Measurements from ENCODE around the gene INCA1. TPM values are rescaled to one million over a fixed set of nuclear protein-coding genes. Genes with fewer than 3 reads are reported as not detected.

Gene INCA1
- total and polyA plus RNA-seq, 3 experiments from 2014 or later, result 0.18 to 0.58 (median 0.37) TPM

DNA sequence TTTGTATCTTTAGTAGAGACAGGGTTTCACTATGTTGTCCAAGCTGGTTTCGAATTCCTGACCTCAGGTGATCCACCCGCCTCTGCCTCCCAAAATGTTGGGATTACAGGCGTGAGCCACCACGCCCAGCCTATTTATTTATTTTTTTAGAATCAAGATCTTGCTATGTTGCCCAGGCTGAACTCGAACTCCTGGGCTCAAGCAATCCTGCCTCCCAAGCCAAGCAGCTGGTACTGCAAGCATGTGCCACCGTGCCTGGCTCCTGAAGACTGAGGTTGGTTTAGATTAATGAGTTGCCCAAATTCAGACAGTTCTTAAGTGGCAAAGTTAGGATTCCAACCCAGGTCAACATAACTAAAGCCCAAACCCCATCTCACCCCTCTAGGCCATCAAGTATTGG, 30.0 kb upstream of the INCA1 start:
- peaks cover 11 to 26% (median 20%) of the 10 kb centered on the region in 3 donors for H3K4me1 Mint-ChIP-seq
- no peak for DNase-seq
- no peak overlapping the region for H3K27ac Mint-ChIP-seq
- POLR2A ChIA-PET, result interaction anchor here (0.6 kb wide), 1 partner anchor 32 kb away, joined by 9 read pairs; no protein-coding TSS in a partner anchor
- Histone ChIP-seq H3K27me3 (ENCODE audit: insufficient read depth, low read length, poor library complexity, severe bottlenecking) (no peaks in the 10 kb centered on the region), H3K36me3 (ENCODE audit: insufficient read depth, low read length) (no peaks in the 10 kb centered on the region), H3K27ac (ENCODE audit: low read depth, low read length) (no peak overlapping the region), H3K9me3 (ENCODE audit: low read length) (no peaks in the 10 kb centered on the region), H3K4me1 (ENCODE audit: insufficient read depth, low read length) (peaks cover 17% of the 10 kb centered on the region), H3K4me3 (ENCODE audit: low read length) (no peak overlapping the region)
- H3K36me3 Mint-ChIP-seq, result peaks cover 0 to 19% (median 6%) of the 10 kb centered on the region in 3 donors
- H3K27me3 Mint-ChIP-seq, result peaks cover 0 to 1% of the 10 kb centered on the region in 2 donors
- CTCF ChIA-PET, result interaction anchor here (1.1 to 7.1 kb wide), 2 partner anchors 22 to 36 kb away, joined by 3 to 125 read pairs; no protein-coding TSS in a partner anchor
- H3K4me3 Mint-ChIP-seq, result no peak overlapping the region
- H3K9me3 Mint-ChIP-seq, result no peaks in the 10 kb centered on the region

DNA sequence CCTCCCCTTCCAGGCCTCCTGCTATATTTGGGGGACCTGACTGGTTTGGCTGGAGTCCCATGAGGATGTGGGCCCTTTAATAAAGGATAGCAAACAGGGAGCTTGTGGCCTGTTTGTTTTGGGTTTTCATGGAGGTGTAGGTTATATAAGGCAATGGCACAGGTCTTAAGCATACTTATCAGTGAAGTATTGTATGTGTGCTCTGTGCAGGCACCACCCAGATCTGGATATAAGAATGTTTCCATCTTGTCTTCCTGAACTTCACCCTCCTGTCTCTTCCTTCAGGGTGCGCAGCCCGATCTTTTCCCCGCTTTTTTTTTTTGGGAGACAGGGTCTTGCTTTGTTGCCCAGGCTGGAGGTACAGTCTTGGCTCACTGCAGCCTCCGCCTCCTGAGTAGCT, 27.3 kb upstream of the INCA1 start:
- Histone ChIP-seq H3K27me3 (ENCODE audit: insufficient read depth, low read length, poor library complexity, severe bottlenecking) (no peaks in the 10 kb centered on the region), H3K9me3 (ENCODE audit: low read length) (no peaks in the 10 kb centered on the region), H3K4me3 (ENCODE audit: low read length) (no peak overlapping the region), H3K4me1 (ENCODE audit: insufficient read depth, low read length) (no peaks in the 10 kb centered on the region), H3K27ac (ENCODE audit: low read depth, low read length) (no peak overlapping the region), H3K36me3 (ENCODE audit: insufficient read depth, low read length) (peaks cover 6% of the 10 kb centered on the region)
- Mint-ChIP-seq H3K27ac (no peak overlapping the region), H3K4me3 (no peak overlapping the region), H3K4me1 (peaks cover 0 to 4% (median 0%) of the 10 kb centered on the region in 3 donors), H3K36me3 (peaks cover 0 to 40% (median 11%) of the 10 kb centered on the region in 3 donors), H3K27me3 (peaks cover 0 to 1% of the 10 kb centered on the region in 2 donors), H3K9me3 (no peaks in the 10 kb centered on the region)
- CTCF ChIA-PET, result no interaction called here
- DNase-seq, result no peak
- POLR2A ChIA-PET, result interaction anchor here (0.7 kb wide), 1 partner anchor 51 kb away, joined by 5 read pairs; no protein-coding TSS in a partner anchor

DNA sequence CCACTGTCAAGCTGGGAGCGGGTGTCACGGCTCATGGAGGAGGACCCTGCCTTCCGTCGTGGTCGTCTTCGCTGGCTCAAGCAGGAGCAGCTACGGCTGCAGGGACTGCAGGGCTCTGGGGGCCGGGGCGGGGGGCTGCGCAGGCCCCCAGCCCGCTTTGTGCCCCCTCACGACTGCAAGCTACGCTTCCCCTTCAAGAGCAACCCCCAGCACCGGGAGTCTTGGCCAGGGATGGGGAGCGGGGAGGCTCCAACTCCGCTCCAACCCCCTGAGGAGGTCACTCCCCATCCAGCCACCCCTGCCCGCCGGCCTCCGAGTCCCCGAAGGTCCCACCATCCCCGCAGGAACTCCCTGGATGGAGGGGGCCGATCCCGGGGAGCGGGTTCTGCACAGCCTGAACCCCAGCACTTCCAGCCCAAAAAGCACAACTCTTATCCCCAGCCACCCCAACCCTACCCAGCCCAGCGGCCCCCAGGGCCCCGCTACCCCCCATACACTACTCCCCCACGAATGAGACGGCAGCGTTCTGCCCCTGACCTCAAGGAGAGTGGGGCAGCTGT, 26.3 kb upstream of the INCA1 start:
- peaks cover 6% of the 10 kb centered on the region for H3K36me3 ChIP-seq (ENCODE audit: insufficient read depth, low read length)
- Mint-ChIP-seq H3K36me3 (peaks cover 0 to 48% (median 13%) of the 10 kb centered on the region in 3 donors), H3K4me3 (no peak overlapping the region), H3K27ac (no peak overlapping the region), H3K4me1 (peaks cover 0 to 8% (median 0%) of the 10 kb centered on the region in 3 donors), H3K27me3 (peaks cover 0 to 1% of the 10 kb centered on the region in 2 donors), H3K9me3 (no peaks in the 10 kb centered on the region)
- H3K4me1 ChIP-seq (ENCODE audit: insufficient read depth, low read length), result no peaks in the 10 kb centered on the region
- no peak overlapping the region for H3K4me3 ChIP-seq (ENCODE audit: low read length)
- POLR2A ChIA-PET, result no interaction called here
- no peaks in the 10 kb centered on the region for H3K27me3 ChIP-seq (ENCODE audit: insufficient read depth, low read length, poor library complexity, severe bottlenecking)
- H3K27ac ChIP-seq (ENCODE audit: low read depth, low read length), result no peak overlapping the region
- DNase-seq, result no peak
- no peaks in the 10 kb centered on the region for H3K9me3 ChIP-seq (ENCODE audit: low read length)
- CTCF ChIA-PET, result interaction anchor here (1.3 kb wide), 1 partner anchor 120 kb away, joined by 3 read pairs; the partner anchor contains the start of gene CHRNE

DNA sequence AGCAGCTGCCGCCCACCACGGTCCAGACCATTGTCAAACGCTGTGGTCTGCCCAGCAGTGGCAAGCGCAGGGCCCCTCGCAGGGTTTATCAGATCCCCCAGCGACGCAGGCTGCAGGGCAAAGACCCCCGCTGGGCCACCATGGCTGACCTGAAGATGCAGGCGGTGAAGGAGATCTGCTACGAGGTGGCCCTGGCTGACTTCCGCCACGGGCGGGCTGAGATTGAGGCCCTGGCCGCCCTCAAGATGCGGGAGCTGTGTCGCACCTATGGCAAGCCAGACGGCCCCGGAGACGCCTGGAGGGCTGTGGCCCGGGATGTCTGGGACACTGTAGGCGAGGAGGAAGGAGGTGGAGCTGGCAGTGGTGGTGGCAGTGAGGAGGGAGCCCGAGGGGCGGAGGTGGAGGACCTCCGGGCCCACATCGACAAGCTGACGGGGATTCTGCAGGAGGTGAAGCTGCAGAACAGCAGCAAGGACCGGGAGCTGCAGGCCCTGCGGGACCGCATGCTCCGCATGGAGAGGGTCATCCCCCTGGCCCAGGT, 24.9 kb upstream of the INCA1 start:
- Histone ChIP-seq H3K4me3 (ENCODE audit: low read length) (no peak overlapping the region), H3K4me1 (ENCODE audit: insufficient read depth, low read length) (no peaks in the 10 kb centered on the region), H3K36me3 (ENCODE audit: insufficient read depth, low read length) (peaks cover 6% of the 10 kb centered on the region), H3K27me3 (ENCODE audit: insufficient read depth, low read length, poor library complexity, severe bottlenecking) (no peaks in the 10 kb centered on the region), H3K27ac (ENCODE audit: low read depth, low read length) (no peak overlapping the region), H3K9me3 (ENCODE audit: low read length) (no peaks in the 10 kb centered on the region)
- no peaks in the 10 kb centered on the region for H3K27me3 Mint-ChIP-seq
- H3K9me3 Mint-ChIP-seq, result no peaks in the 10 kb centered on the region
- peaks cover 0 to 54% (median 10%) of the 10 kb centered on the region in 3 donors for H3K36me3 Mint-ChIP-seq
- DNase-seq, result no peak
- peaks cover 0 to 8% (median 0%) of the 10 kb centered on the region in 3 donors for H3K4me1 Mint-ChIP-seq
- H3K27ac Mint-ChIP-seq, result no peak overlapping the region
- no peak overlapping the region for H3K4me3 Mint-ChIP-seq
- ChIA-PET CTCF (interaction anchor here (1.3 kb wide), 1 partner anchor 119 kb away, joined by 3 read pairs; the partner anchor contains the start of gene CHRNE), POLR2A (no interaction called here)

DNA sequence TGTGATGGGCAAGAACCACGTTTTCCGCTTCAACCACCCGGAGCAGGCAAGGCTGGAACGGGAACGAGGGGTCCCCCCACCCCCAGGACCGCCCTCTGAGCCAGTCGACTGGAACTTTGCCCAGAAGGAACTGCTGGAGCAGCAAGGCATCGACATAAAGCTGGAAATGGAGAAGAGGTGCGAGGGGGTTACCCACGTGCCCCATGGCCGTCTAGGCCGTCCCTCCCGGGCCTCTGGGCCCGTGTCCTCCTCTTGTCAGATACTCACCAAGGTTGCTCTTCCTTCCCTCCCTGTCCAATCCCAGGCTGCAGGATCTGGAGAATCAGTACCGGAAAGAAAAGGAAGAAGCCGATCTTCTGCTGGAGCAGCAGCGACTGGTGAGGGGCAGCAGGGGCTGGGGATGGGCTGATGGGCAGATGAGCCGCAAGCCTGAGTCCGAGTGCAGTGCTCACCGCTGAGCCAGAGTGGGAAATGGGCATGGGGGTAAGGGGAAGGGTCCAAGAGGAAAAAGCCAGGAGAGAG, 23.2 kb upstream of the INCA1 start:
- Mint-ChIP-seq H3K4me3 (no peak overlapping the region), H3K4me1 (peaks cover 0 to 8% (median 0%) of the 10 kb centered on the region in 3 donors), H3K27ac (no peak overlapping the region), H3K36me3 (peaks cover 0 to 62% (median 12%) of the 10 kb centered on the region in 3 donors), H3K9me3 (no peaks in the 10 kb centered on the region), H3K27me3 (no peaks in the 10 kb centered on the region)
- H3K27ac ChIP-seq (ENCODE audit: low read depth, low read length), result no peak overlapping the region
- no peak for DNase-seq
- ChIA-PET CTCF (interaction anchor here (1.0 to 1.9 kb wide), 3 partner anchors 8 to 80 kb away, joined by 3 to 10 read pairs (median 4); partner anchors contain the start of genes RNF167 and SLC25A11), POLR2A (no interaction called here)
- no peaks in the 10 kb centered on the region for H3K9me3 ChIP-seq (ENCODE audit: low read length)
- no peak overlapping the region for H3K4me3 ChIP-seq (ENCODE audit: low read length)
- peaks cover 6% of the 10 kb centered on the region for H3K36me3 ChIP-seq (ENCODE audit: insufficient read depth, low read length)
- H3K27me3 ChIP-seq (ENCODE audit: insufficient read depth, low read length, poor library complexity, severe bottlenecking), result no peaks in the 10 kb centered on the region
- no peaks in the 10 kb centered on the region for H3K4me1 ChIP-seq (ENCODE audit: insufficient read depth, low read length)

DNA sequence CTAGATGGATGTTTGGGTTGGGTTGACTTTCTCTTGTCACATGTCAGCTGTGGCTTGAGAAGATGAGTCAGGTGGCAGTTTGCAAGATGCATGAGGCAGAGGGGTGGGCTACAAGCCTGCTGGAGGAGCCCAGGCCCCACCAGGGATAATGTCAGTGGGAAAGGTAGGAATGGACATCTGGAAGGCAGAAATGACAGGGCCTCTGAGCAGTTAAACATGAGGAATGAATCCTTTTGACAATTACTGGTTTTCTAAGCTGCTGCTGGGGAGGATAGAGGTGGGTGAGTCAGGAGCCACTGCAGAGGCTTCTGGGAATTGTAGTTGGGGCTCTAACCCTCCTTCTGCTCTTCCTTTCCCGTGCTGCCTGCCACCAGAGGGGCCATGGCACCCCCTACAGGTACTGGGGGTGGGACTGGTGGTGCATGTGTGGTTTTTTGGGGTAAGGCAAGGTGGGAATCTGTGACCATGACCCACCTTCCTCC, 22.2 kb upstream of the INCA1 start:
- H3K36me3 ChIP-seq (ENCODE audit: insufficient read depth, low read length), result peaks cover 6% of the 10 kb centered on the region
- ChIA-PET CTCF (interaction anchor here (0.9 to 1.9 kb wide), 7 partner anchors 9 to 110 kb away, joined by 3 to 10 read pairs (median 4); partner anchors contain the start of genes ENO3, RNF167 and SLC25A11), POLR2A (interaction anchor here (1.1 kb wide), 1 partner anchor 30 kb away, joined by 4 read pairs; no protein-coding TSS in a partner anchor)
- peak overlapping the region in 3 of 8 donors; percentile 18 to 89 (median 26) for H3K27ac Mint-ChIP-seq
- peaks cover 0 to 8% (median 0%) of the 10 kb centered on the region in 3 donors for H3K4me1 Mint-ChIP-seq
- H3K27me3 Mint-ChIP-seq, result no peaks in the 10 kb centered on the region
- no peaks in the 10 kb centered on the region for H3K9me3 Mint-ChIP-seq
- H3K27ac ChIP-seq (ENCODE audit: low read depth, low read length), result no peak overlapping the region
- H3K4me3 ChIP-seq (ENCODE audit: low read length), result no peak overlapping the region
- DNase-seq, result peak in 3 of 5 donors; percentile 35 to 69 (median 49)
- H3K4me1 ChIP-seq (ENCODE audit: insufficient read depth, low read length), result no peaks in the 10 kb centered on the region
- H3K27me3 ChIP-seq (ENCODE audit: insufficient read depth, low read length, poor library complexity, severe bottlenecking), result no peaks in the 10 kb centered on the region
- H3K9me3 ChIP-seq (ENCODE audit: low read length), result no peaks in the 10 kb centered on the region
- H3K36me3 Mint-ChIP-seq, result peaks cover 0 to 68% (median 11%) of the 10 kb centered on the region in 3 donors
- no peak overlapping the region for H3K4me3 Mint-ChIP-seq

DNA sequence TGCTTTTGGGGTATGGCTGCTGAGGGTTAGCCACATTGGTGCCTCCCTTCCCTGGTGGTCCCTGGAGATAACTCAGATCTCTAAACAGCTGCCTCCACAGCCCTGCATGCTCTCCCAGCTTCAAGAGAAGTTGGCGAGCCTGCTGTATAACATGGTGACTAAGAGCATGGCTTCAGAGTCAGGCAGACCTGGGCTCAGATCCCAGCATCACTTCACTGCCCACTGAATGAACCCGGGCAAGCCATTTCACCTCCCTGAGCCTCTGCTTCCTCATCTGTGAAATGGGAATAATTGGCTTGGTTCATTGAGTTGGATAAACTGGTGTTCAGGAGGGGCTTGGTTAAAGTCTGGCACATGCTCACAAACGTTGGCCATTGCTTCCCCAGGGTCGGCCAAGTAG, 17.0 kb upstream of the INCA1 start:
- Mint-ChIP-seq H3K4me1 (peaks cover 0 to 5% (median 3%) of the 10 kb centered on the region in 3 donors), H3K27me3 (no peaks in the 10 kb centered on the region), H3K9me3 (no peaks in the 10 kb centered on the region), H3K4me3 (no peak overlapping the region), H3K27ac (peak overlapping the region in 2 of 8 donors; percentile 32 to 36), H3K36me3 (peaks cover 0 to 58% (median 9%) of the 10 kb centered on the region in 3 donors)
- H3K9me3 ChIP-seq (ENCODE audit: low read length), result no peaks in the 10 kb centered on the region
- CTCF ChIA-PET, result no interaction called here
- H3K27me3 ChIP-seq (ENCODE audit: insufficient read depth, low read length, poor library complexity, severe bottlenecking), result no peaks in the 10 kb centered on the region
- no peaks in the 10 kb centered on the region for H3K4me1 ChIP-seq (ENCODE audit: insufficient read depth, low read length)
- no peak for DNase-seq
- POLR2A ChIA-PET, result no interaction called here
- H3K4me3 ChIP-seq (ENCODE audit: low read length), result no peak overlapping the region
- no peaks in the 10 kb centered on the region for H3K36me3 ChIP-seq (ENCODE audit: insufficient read depth, low read length)
- H3K27ac ChIP-seq (ENCODE audit: low read depth, low read length), result no peak overlapping the region

DNA sequence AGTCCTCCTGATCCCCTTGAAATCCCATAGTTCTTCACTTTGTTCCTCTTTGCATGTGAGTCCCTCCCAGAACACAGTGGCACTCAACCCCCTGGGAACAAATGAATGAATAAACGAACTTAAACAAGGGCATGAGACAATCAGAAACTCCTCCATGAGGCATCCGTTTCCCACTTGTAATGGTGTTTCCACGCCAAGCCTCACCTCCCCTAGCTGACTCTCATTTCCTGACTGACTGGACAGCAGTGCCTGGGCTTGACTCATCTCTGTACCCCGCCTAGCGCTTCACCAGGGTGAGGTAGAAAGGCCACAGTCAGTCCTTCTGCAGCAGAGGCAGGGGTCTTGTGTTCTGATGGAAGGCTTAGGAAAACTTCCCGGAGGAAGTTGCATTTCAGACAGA, 14.6 kb upstream of the INCA1 start:
- H3K4me1 Mint-ChIP-seq, result peaks cover 0 to 5% (median 0%) of the 10 kb centered on the region in 3 donors
- peak overlapping the region in 2 of 8 donors; percentile 63 to 70 for H3K27ac Mint-ChIP-seq
- Histone ChIP-seq H3K9me3 (ENCODE audit: low read length) (no peaks in the 10 kb centered on the region), H3K36me3 (ENCODE audit: insufficient read depth, low read length) (no peaks in the 10 kb centered on the region), H3K27me3 (ENCODE audit: insufficient read depth, low read length, poor library complexity, severe bottlenecking) (no peaks in the 10 kb centered on the region), H3K27ac (ENCODE audit: low read depth, low read length) (no peak overlapping the region), H3K4me1 (ENCODE audit: insufficient read depth, low read length) (no peaks in the 10 kb centered on the region), H3K4me3 (ENCODE audit: low read length) (no peak overlapping the region)
- H3K36me3 Mint-ChIP-seq, result peaks cover 0 to 66% (median 16%) of the 10 kb centered on the region in 3 donors
- no peaks in the 10 kb centered on the region for H3K9me3 Mint-ChIP-seq
- ChIA-PET POLR2A (no interaction called here), CTCF (no interaction called here)
- no peak for DNase-seq
- no peaks in the 10 kb centered on the region for H3K27me3 Mint-ChIP-seq
- no peak overlapping the region for H3K4me3 Mint-ChIP-seq
